K562 (cell line): ENCODE results near the gene CDHR2.
A peak's percentile ranks its signal among the peaks of the same experiment; 100 is the strongest.

ENCODE experiments used
- HCFC1 ChIP-seq: IDR thresholded peaks from 2 replicates; pipeline ENCODE4 v1.6.1; 2012; ENCODE audit warnings: low read depth, low read length, improper control_type of control experiment
- JUN ChIP-seq, 2 experiments: sonication (generic) in 1 of 2; formaldehyde crosslinking in 1 of 2; IDR thresholded peaks; 2 replicates each; pipeline versions ENCODE4 v1.6.1 to v1.8.0; 2012 to 2022; ENCODE audit warnings: borderline replicate concordance in 2 of 2, mild to moderate bottlenecking in 2 of 2, improper control_type of control experiment in 1 of 2, low read depth in 1 of 2, low read length in 1 of 2, missing genetic modification reagents in 1 of 2
- NFE2L1 ChIP-seq: fragments of 450-650 bp; IDR thresholded peaks from 2 replicates; pipeline ENCODE4 v1.6.1; 2016; ENCODE audit warnings: missing genetic modification characterization, low read depth, mild to moderate bottlenecking, missing compliant biosample characterization, moderate library complexity, borderline replicate concordance
- POLR2A ChIP-seq: fragments of 450-650 bp; conservative IDR thresholded peaks from 2 replicates; pipeline ENCODE4 v1.6.1; 2016
- RAD21 ChIP-seq, 2 experiments: fragments of 250-450 bp in 1 of 2; fragments of 450-650 bp in 1 of 2; sonication (Bioruptor Pico) in 1 of 2; formaldehyde crosslinking in 1 of 2; IDR thresholded peaks in 1 of 2; conservative IDR thresholded peaks in 1 of 2; 2 replicates each; pipeline versions ENCODE4 v1.4.0 to v1.8.0; 2020 to 2022; ENCODE audit warnings: mild to moderate bottlenecking in 2 of 2, moderate library complexity in 1 of 2
- SP1 ChIP-seq: sonication (generic); formaldehyde crosslinking; IDR thresholded peaks from 2 replicates; pipeline ENCODE4 v1.8.1; 2022; ENCODE audit warnings: mild to moderate bottlenecking, missing genetic modification reagents
- TCF7L2 ChIP-seq: fragments of 150-350 bp; IDR thresholded peaks from 2 replicates; pipeline ENCODE4 v1.6.1; 2016; ENCODE audit warnings: low read depth, mild to moderate bottlenecking, low read length, moderate library complexity
- ZNF41 ChIP-seq: fragments of 250-450 bp; sonication (Bioruptor Pico); conservative IDR thresholded peaks from 2 replicates; pipeline ENCODE4 v1.4.0; 2020; ENCODE audit warnings: mild to moderate bottlenecking
- TF ChIP-seq, protein P1 (sequence below): sonication (generic); formaldehyde crosslinking; IDR thresholded peaks from 2 replicates; pipeline ENCODE4 v1.9.0; 2022; ENCODE audit warnings: mild to moderate bottlenecking, missing genetic modification reagents
- TF ChIP-seq, protein P2 (sequence below), 3 experiments: fragments of 200-800 bp in 1 of 3; sonication (Bioruptor generic) in 1 of 3; sonication (generic) in 1 of 3; formaldehyde crosslinking in 1 of 3; IDR thresholded peaks; 2 replicates each; pipeline versions ENCODE4 v1.6.1 to v1.8.0; 2016 to 2022; ENCODE audit warnings: mild to moderate bottlenecking in 2 of 3, missing compliant biosample characterization in 2 of 3, missing genetic modification characterization in 2 of 3, missing genetic modification reagents in 1 of 3
- TF ChIP-seq, protein P3 (sequence below), 2 experiments: IDR thresholded peaks; 2 replicates each; pipeline ENCODE4 v1.6.1; 2011; ENCODE audit warnings: borderline replicate concordance in 1 of 2, control low read depth in 1 of 2, low read depth in 1 of 2, low read length in 1 of 2, mild to moderate bottlenecking in 1 of 2, mixed read lengths in 1 of 2, moderate library complexity in 1 of 2; ENCODE audit not compliant: insufficient read depth in 1 of 2, insufficient read length in 1 of 2, poor library complexity in 1 of 2, severe bottlenecking in 1 of 2; ENCODE audit errors: extremely low read depth in 1 of 2

DNA sequence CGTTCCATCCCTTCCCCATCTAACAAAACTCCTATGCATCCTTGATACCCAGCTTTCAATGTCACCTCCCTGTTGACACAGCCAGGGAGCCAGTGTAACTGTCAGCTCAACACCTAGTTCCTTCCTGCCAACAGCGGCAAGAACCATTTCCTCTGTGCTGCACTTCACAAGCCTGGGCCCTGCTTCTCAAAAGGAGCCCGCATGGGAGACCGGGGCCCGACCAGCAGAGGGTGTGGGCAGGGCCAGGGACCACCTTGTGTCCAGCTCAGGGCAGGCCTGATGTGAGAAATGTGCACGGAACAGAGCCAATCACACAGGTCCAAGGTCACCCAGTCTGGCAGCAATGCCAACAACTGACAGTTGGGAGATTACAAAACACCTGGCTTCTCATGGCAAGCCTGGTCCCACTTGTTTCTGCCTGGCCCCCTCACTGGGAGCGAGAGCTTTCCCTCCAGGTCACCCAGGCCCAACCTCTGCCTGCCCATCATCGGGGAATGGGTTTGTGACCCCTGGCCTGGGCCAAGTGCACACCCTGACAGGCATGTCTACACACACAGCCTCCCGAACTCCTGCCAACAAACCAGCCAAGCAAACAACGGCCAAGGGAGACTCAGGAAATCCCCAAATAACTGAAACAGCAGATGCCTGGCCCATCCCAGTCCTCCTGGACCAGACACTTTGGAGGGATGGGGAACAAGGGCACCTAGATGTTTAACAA, 15.1 kb upstream of the CDHR2 start:
- TF ChIP-seq HCFC1 (no peak), RAD21 (CRISPR knock-in tag; conservative IDR thresholded peaks at IDR 0.05 in 1 of 2, IDR thresholded peaks at IDR 0.05 in 1 of 2) (no peak), JUN (IDR thresholded peaks at IDR 0.05; ENCODE audit: borderline replicate concordance, low read depth, low read length) (no peak), JUN (CRISPR knock-in tag; IDR thresholded peaks at IDR 0.05; ENCODE audit: borderline replicate concordance) (no peak), NFE2L1 (tag) (no peak), SP1 (no peak), TCF7L2 (no peak), ZNF41 (CRISPR knock-in tag) (no peak), POLR2A (no peak)
- TF ChIP-seq, protein P1, sequence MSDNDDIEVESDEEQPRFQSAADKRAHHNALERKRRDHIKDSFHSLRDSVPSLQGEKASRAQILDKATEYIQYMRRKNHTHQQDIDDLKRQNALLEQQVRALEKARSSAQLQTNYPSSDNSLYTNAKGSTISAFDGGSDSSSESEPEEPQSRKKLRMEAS (CRISPR knock-in tag) = peak; percentile 22; the same call in 1 of the 2 replicates
- TF ChIP-seq, protein P2, sequence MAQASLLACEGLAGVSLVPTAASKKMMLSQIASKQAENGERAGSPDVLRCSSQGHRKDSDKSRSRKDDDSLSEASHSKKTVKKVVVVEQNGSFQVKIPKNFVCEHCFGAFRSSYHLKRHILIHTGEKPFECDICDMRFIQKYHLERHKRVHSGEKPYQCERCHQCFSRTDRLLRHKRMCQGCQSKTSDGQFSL (CRISPR knock-in tag; IDR thresholded peaks at IDR 0.05) = no peak
- TF ChIP-seq, protein P2 (tag; IDR thresholded peaks at IDR 0.05) = no peak
- TF ChIP-seq, protein P3, sequence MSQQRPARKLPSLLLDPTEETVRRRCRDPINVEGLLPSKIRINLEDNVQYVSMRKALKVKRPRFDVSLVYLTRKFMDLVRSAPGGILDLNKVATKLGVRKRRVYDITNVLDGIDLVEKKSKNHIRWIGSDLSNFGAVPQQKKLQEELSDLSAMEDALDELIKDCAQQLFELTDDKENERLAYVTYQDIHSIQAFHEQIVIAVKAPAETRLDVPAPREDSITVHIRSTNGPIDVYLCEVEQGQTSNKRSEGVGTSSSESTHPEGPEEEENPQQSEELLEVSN (IDR thresholded peaks at IDR 0.05; ENCODE audit: borderline replicate concordance in 1 of 2, extremely low read depth in 1 of 2, insufficient read depth in 1 of 2, insufficient read length in 1 of 2, low read depth in 1 of 2, low read length in 1 of 2, poor library complexity in 1 of 2, severe bottlenecking in 1 of 2) = no peak
